Subcutaneous abdominal adipose tissue (tissue), 5 donors: ENCODE results near the gene EMC1.
"Not testable (repeated sequence)": the region's sequence is repeated elsewhere in the genome, so short reads cannot be mapped to it uniquely, and the experiment has no call there.

Experiments
- H3K27ac ChIP-seq: one replicate; pipeline ENCODE4 v1.7.0; 2013; ENCODE audit warnings: low read depth, mild to moderate bottlenecking, inconsistent platforms, low read length, moderate library complexity
- H3K27me3 ChIP-seq, 5 donors: one replicate each; pipeline ENCODE4 v1.7.0; 2013; ENCODE audit warnings: low read length in 5 of 5, inconsistent platforms in 1 of 5; ENCODE audit not compliant: control insufficient read depth in 5 of 5, insufficient read depth in 4 of 5
- H3K36me3 ChIP-seq, 5 donors: one replicate each; pipeline ENCODE4 v1.7.0; 2013; ENCODE audit warnings: low read length in 5 of 5; ENCODE audit not compliant: control insufficient read depth in 5 of 5, insufficient read depth in 5 of 5
- H3K4me1 ChIP-seq, 5 donors: one replicate each; pipeline ENCODE4 v1.7.0; 2013; ENCODE audit warnings: low read length in 5 of 5, mild to moderate bottlenecking in 3 of 5, moderate library complexity in 1 of 5; ENCODE audit not compliant: control insufficient read depth in 5 of 5, insufficient read depth in 5 of 5
- H3K4me3 ChIP-seq, 5 donors: one replicate each; pipeline ENCODE4 v1.7.0; 2013; ENCODE audit warnings: low read length in 5 of 5, low read depth in 1 of 5
- H3K9ac ChIP-seq, 5 donors: one replicate each; pipeline ENCODE4 v1.7.0; 2013; ENCODE audit warnings: low read length in 5 of 5, mild to moderate bottlenecking in 4 of 5, moderate library complexity in 3 of 5
- H3K9me3 ChIP-seq, 5 donors: one replicate each; pipeline ENCODE4 v1.7.0; 2013; ENCODE audit warnings: low read length in 5 of 5; ENCODE audit not compliant: control insufficient read depth in 5 of 5
- donor health status: healthy.
- donor health status: healthy.
- donor health status: healthy.
- donor health status: healthy.
- donor health status: healthy.

EMC1 gene

GRCh38 chr1:19239876-19240275 is 11.4 kb downstream of the EMC1 start:
- Histone ChIP-seq H3K4me1 (peaks cover 0 to 16% (median 6%) of the 10 kb centered on the region in 5 donors), H3K4me3 (no peak overlapping the region), H3K9ac (peak overlapping the region in 1 of 5 donors; percentile 2), H3K27ac (peak overlapping the region; percentile 16), H3K9me3 (no peaks in the 10 kb centered on the region), H3K27me3 (no peaks in the 10 kb centered on the region), H3K36me3 (peaks cover 6 to 84% (median 74%) of the 10 kb centered on the region in 5 donors)

- H3K36me3 ChIP-seq: peaks cover 17 to 93% (median 83%) of the 10 kb centered on the region in 5 donors
Observed at GRCh38 chr1:19234224-19234623, 17.1 kb downstream of the EMC1 start.

GRCh38 chr1:19232524-19232846 is 18.8 kb downstream of the EMC1 start:
- Histone ChIP-seq H3K9ac (no peak overlapping the region), H3K36me3 (peaks cover 21 to 85% (median 73%) of the 10 kb centered on the region in 5 donors), H3K27me3 (no peaks in the 10 kb centered on the region), H3K27ac (no peak overlapping the region), H3K4me1 (no peaks in the 10 kb centered on the region), H3K9me3 (no peaks in the 10 kb centered on the region), H3K4me3 (no peak overlapping the region)

More at GRCh38 chr1:19234224-19234623, 17.1 kb downstream of the EMC1 start:
- Histone ChIP-seq H3K27ac (no peak overlapping the region), H3K4me3 (no peak overlapping the region), H3K27me3 (no peaks in the 10 kb centered on the region), H3K4me1 (no peaks in the 10 kb centered on the region), H3K9ac (no peak overlapping the region), H3K9me3 (no peaks in the 10 kb centered on the region)

GRCh38 chr1:19231736-19232523 is 19.4 kb downstream of the EMC1 start:
- H3K4me1 ChIP-seq, H3K27ac ChIP-seq, H3K9ac ChIP-seq, H3K9me3 ChIP-seq, H3K4me3 ChIP-seq, H3K27me3 ChIP-seq: not testable (repeated sequence)
- peaks cover 19 to 85% (median 73%) of the 10 kb centered on the region in 5 donors for H3K36me3 ChIP-seq

GRCh38 chr1:19229828-19230325 is 21.4 kb downstream of the EMC1 start:
- Histone ChIP-seq H3K4me1 (no peaks in the 10 kb centered on the region), H3K9me3 (no peaks in the 10 kb centered on the region), H3K36me3 (peaks cover 23 to 92% (median 80%) of the 10 kb centered on the region in 5 donors), H3K27me3 (no peaks in the 10 kb centered on the region), H3K9ac (no peak overlapping the region), H3K4me3 (no peak overlapping the region), H3K27ac (no peak overlapping the region)

- Histone ChIP-seq H3K27me3 (no peaks in the 10 kb centered on the region), H3K9ac (no peak overlapping the region), H3K27ac (no peak overlapping the region), H3K4me1 (no peaks in the 10 kb centered on the region), H3K4me3 (no peak overlapping the region), H3K36me3 (peaks cover 23 to 92% (median 82%) of the 10 kb centered on the region in 5 donors), H3K9me3 (no peaks in the 10 kb centered on the region)
Observed at GRCh38 chr1:19229229-19229628, 22.1 kb downstream of the EMC1 start.

- no peaks in the 10 kb centered on the region for H3K27me3 ChIP-seq
- no peak overlapping the region for H3K4me3 ChIP-seq
- H3K27ac ChIP-seq: no peak overlapping the region
- H3K9me3 ChIP-seq: no peaks in the 10 kb centered on the region
- peaks cover 0 to 20% (median 3%) of the 10 kb centered on the region in 5 donors for H3K4me1 ChIP-seq
- H3K9ac ChIP-seq: no peak overlapping the region
- peaks cover 16 to 95% (median 79%) of the 10 kb centered on the region in 5 donors for H3K36me3 ChIP-seq
Observed at GRCh38 chr1:19222979-19223824, 28.1 kb downstream of the EMC1 start.

- H3K9me3 ChIP-seq: no peaks in the 10 kb centered on the region
- H3K27me3 ChIP-seq: no peaks in the 10 kb centered on the region
- H3K27ac ChIP-seq: no peak overlapping the region
- H3K36me3 ChIP-seq: peaks cover 20 to 100% (median 82%) of the 10 kb centered on the region in 5 donors
- peaks cover 0 to 20% (median 3%) of the 10 kb centered on the region in 5 donors for H3K4me1 ChIP-seq
- no peak overlapping the region for H3K4me3 ChIP-seq
- no peak overlapping the region for H3K9ac ChIP-seq
Observed at GRCh38 chr1:19222573-19222972, 28.8 kb downstream of the EMC1 start.

GRCh38 chr1:19220991-19221390 is 30.3 kb downstream of the EMC1 start:
- H3K9ac ChIP-seq: no peak overlapping the region
- H3K9me3 ChIP-seq: no peaks in the 10 kb centered on the region
- H3K27me3 ChIP-seq: no peaks in the 10 kb centered on the region
- H3K4me3 ChIP-seq: no peak overlapping the region
- no peak overlapping the region for H3K27ac ChIP-seq
- H3K4me1 ChIP-seq: peaks cover 0 to 20% (median 3%) of the 10 kb centered on the region in 5 donors
- H3K36me3 ChIP-seq: peaks cover 20 to 86% (median 73%) of the 10 kb centered on the region in 5 donors
